NB4 (cell line): Measurements from ENCODE around the gene UEVLD.
A peak's percentile ranks its signal among the peaks of the same experiment; 100 is the strongest.

Source experiments
- DNase-seq: peaks from one replicate; pipeline ENCODE4 v3.0.0; 2010; ENCODE audit warnings: low read depth
- H3K4me3 ChIP-seq: one replicate; pipeline ENCODE4 v1.5.1; 2011; ENCODE audit warnings: mild to moderate bottlenecking, low read depth, low read length, moderate library complexity
- CTCF ChIP-seq: IDR thresholded peaks from one replicate; pipeline ENCODE4 v1.5.1; 2012; ENCODE audit warnings: low read depth, low read length
- MAX ChIP-seq: IDR thresholded peaks from 2 replicates; pipeline ENCODE4 v1.6.1; 2011; ENCODE audit warnings: low read depth, low read length
- MYC ChIP-seq: IDR thresholded peaks from 2 replicates; pipeline ENCODE4 v1.6.1; 2011; ENCODE audit warnings: low read depth, low read length
- POLR2A ChIP-seq: IDR thresholded peaks from 2 replicates; pipeline ENCODE4 v1.6.1; 2011; ENCODE audit warnings: mild to moderate bottlenecking; ENCODE audit not compliant: insufficient read length; ENCODE audit errors: extremely low read depth

UEVLD gene

GRCh38 chr11:18536209-18536608, 52.3 kb downstream of the UEVLD start:
- H3K4me3 ChIP-seq: no peak overlapping the region
- DNase-seq: no peak
- TF ChIP-seq CTCF (no peak), MYC (no peak), MAX (no peak), POLR2A (no peak)

DNA sequence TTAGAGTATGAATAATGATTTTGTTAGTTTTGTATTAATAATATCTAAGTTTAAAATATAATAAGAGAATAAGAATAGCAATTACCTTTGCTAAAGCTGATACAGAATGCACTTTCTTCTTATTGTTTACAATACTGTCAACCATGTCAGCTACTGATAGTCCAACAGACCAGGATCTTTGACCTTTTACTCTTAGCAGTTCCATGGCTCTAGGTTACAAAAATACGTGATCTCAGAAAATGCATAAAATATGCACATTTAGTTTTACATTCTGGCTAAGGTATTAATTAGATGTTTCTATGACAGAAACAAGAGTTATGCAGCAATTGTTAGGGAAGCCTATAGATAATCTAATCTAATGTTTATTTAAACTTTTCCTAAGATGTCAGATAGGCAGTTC, 54.3 kb downstream of the UEVLD start:
- H3K4me3 ChIP-seq: no peak overlapping the region
- DNase-seq: no peak
- TF ChIP-seq MAX: no peak
- TF ChIP-seq MYC: no peak
- no peak for TF ChIP-seq CTCF
- no peak for TF ChIP-seq POLR2A

DNA sequence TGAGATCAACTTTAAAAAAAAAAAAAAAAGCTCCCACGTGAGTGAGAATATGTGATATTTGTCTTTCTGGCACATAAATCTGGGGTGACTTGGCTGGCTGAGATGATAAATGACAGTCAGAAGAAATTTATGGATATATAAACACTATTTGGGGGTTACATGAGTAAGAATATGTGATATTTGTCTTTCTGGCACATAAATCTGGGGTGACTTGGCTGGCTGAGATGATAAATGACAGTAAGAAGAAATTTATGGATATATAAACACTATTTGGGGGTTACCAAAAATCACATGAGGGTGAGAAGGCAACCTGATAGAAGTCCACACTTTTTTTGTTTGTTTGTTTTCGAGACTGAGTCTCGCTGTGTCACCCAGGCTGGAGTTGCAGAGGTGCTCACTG, 55.2 kb downstream of the UEVLD start:
- DNase-seq: no peak
- no peak for TF ChIP-seq MYC
- TF ChIP-seq POLR2A: no peak
- no peak for TF ChIP-seq MAX
- no peak overlapping the region for H3K4me3 ChIP-seq

- peak; percentile 64 for DNase-seq
- no peak for TF ChIP-seq MAX
- TF ChIP-seq CTCF: no peak
- TF ChIP-seq POLR2A: no peak
- TF ChIP-seq MYC: no peak
These were observed 61.0 kb downstream of the UEVLD start for GRCh38 chr11:18527512-18527911.

DNA sequence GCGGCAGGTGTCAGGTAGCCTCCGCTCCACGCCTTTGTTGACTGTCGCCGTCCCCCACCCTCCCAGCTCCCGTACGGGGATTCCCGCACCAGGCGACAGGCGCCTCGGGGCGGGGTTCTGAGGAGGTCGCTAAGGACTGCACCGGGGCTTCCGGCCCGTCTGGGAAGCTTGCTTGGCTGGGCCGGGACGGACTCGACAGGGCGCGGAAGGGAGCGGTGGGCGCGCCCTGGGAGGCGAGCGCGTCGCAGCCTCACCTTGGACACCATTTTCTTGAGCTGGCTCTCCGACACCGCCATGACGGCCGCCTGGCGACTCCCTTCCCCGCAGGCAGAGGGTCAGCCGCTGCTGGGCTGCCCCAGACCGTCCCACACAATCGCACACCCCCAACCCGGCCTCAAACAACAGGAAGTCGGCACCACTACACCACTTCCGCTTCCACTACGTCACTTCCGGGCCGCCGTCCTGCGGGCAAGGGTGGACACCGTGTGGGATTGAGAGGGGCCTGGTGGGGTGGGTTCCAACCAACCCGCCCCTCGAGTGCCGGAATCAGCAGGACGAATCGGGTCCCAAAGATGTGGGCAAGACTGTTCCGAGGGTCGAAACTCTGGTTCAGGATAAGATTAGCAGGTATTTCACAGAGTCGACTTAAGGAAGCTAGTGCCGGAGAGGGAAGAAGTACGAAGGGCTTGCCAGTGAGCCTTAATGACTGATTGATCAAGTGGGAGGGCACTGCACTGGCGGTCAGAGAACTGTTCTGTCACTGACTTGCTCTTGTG, 61.8 kb downstream of the UEVLD start, which contains the start of gene TSG101:
Gene TSG101, minus strand, starts transcription at position 422 of the 776 bp plus-strand sequence. Its CDS starts 126 bp downstream, at position 296.
- DNase-seq: peak; percentile 94
- peak within 1 kb of the TSS; percentile 98 for H3K4me3 ChIP-seq
- no peak for TF ChIP-seq CTCF
- peak; percentile 33; the same call in 1 of the 2 replicates for TF ChIP-seq MAX
- peak; percentile 72 for TF ChIP-seq MYC
- TF ChIP-seq POLR2A: peak; percentile 94

More at GRCh38 chr11:18527512-18527911, 61.0 kb downstream of the UEVLD start:
- peak overlapping the region; percentile 98 for H3K4me3 ChIP-seq

DNA sequence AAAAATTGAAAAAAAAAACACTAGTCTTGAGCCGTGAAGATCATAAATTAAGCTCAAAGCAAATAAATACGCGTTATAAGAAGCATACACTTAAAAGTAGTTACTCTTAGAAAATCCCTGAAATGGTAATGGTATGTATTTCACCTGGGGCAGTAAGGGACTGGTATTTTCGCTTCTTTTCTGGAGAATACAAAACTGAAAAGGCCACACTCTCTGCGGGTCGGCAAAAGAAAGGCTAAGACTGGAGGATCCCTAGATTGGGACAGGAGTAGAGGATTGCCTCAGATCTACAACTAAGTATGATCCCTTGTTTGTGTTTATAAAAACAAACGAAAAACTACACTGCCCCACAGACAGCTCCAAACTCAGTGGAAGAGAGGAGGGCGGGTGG, 62.4 kb downstream of the UEVLD start:
- peak overlapping the region; percentile 98 for H3K4me3 ChIP-seq
- no peak for DNase-seq
- TF ChIP-seq CTCF: no peak
- no peak for TF ChIP-seq MAX
- no peak for TF ChIP-seq POLR2A
- TF ChIP-seq MYC: no peak
